Urothelium cell line (cell line): ENCODE results near the gene ORC2.
"Not testable (repeated sequence)": the region's sequence is repeated elsewhere in the genome, so short reads cannot be mapped to it uniquely, and the experiment has no call there.

ENCODE experiments used
- DNase-seq: peaks from one replicate; pipeline ENCODE4 v3.0.0; 2011; ENCODE audit warnings: low spot score, mixed read lengths
- FAIRE-seq: peaks from 2 replicates; lab custom pipeline; 2011; peaks lifted over from hg19 to GRCh38; lab: Jason Lieb, UNC

The ORC2 gene

DNA sequence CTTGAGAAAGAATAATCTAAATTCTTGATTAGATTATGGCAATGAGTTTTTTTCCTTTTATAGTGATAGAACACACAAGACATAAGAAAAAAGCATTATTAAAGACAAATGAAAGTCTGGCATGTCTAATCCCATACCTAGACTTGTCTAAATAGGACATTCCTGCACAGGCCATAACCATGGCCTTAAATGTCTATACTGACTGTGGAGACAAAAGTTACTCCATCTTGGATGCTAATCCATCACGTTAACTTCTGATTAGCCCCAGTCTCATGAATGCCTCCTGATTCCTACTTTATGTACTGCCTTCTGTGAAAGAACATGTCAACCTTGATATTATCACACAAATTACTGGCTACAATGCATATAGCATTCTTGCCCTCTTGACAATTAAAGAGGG is 23.6 kb downstream of the ORC2 start:
- FAIRE-seq (no peak), DNase-seq (no peak)

DNA sequence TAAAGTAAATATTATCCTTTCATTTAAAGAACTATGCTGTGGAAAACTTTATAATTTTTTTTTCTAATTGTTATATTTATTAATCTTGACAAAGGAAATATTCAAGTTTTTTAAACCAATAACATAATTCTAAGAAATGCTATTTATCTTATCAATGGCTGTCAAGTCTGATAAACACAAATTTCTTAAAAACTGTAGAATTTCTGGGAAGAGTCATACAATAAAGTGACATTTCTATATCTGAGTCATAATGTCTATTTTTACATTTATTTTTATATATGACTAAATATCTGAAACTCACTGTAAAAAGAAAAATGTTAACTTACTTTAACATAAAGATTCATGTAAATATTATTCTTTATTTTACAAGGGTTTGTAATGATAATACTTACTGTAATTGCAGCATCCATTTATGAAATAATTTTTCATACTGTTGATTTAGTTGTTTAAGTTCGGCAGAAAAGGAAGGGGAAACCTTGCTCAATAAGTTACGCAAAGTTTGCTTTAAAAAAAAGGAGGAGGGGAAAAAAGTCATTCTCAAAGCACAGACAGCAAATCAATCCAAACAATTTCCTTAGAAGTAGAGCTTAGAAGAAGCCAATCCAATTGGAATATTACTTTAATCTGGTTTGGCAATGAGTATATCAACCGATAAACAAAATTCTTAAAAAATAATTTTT is 32.4 kb downstream of the ORC2 start:
- DNase-seq (no peak), FAIRE-seq (no peak)

DNA sequence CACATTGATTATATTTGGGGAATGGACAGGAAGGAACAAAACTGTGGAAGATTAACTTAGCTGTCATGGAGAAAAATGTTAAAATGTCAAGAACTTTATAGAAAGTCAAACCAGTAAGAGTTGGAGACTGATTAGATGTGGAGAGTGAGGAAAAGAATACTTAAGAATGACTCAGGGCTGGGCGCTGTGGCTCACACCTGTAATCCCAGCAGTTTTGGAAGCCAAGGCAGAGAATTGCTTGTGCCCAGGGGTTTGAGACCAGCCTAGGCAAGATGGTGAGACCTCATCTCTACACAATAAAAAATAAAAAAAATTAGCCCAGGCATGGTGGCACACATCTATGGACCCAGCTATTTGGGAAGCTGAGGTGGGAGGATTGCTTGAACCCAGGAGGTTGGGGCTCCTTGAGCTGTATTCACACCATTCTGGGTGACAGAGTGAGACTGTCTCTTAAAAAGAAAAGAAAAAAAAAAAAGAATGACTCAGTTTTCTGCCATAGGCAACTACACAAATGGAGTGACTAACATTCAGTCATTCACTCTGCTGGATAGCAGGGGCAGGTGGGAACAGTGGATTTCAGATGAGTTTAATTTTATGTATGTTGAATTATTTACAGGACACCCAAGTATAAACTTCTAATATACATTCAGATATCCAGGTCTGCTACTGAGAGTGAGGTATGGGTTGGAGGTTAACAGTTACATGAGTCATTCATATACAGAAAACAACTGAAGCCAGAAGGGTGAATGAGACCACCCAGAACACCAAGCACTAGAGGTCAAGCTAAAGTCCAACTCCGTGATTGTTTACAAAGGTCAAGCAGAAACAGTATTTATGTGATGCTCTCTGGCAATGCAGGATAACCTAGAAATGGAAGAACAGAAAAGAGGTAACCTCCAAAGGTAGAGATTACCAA is 33.9 kb downstream of the ORC2 start:
- DNase-seq (no peak), FAIRE-seq (no peak)

DNA sequence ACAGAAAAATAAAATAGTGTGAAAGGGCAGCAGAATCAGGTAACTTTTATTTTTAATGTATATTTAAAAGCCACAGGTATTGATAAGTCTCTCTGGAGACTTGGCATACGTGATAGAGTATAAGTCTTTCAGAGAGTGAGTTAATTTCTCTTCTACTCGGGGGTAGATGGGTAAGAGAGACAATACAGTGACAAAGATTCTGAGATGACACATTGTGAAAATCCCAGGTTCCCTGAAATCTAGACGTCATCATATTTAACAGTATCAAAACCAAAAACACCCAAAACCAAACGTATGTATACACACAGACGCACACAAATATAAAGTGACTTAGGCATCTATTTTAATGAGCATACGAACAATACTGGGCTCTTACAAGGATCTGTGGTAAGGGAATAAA is 41.0 kb downstream of the ORC2 start:
- FAIRE-seq (no peak), DNase-seq (no peak)

DNA sequence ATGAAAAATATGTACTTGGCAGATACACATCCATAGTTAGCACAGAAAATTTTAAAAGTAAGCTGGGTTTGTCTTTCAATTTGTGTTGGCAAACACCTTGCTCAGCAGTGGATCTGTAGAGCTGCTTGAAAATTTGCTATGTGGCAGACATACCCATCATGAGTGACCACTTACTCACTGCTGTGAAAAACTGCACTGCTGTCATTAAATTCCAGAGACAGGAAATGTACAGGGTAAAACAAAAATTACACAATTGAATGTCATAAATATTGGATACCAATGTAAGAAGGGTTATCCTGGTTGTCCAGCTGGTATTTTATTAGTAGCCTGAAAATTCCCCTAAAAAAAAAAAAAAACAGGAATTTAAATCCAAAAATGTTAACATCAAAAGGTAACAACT is 49.8 kb downstream of the ORC2 start:
- FAIRE-seq = no peak
- no peak for DNase-seq

DNA sequence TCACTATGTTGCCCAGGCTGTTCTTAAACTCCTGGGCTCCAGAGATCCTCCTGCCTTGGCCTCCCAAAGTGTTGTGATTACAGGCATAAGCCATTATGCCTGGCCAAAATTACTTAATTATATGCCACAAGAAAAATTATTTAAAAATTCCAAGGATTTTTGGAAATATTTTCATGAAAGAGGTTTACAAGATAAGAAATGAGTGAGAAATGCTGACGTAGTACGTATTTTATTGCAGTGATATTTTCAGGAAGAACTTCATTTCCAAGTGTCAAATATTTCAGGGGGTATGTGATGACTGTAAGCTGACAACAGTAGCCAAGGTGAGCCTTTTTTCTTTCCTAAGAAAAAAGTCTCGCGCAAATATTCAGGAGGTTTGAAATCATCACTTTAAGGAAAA is 53.5 kb downstream of the ORC2 start:
- no peak for FAIRE-seq

DNA sequence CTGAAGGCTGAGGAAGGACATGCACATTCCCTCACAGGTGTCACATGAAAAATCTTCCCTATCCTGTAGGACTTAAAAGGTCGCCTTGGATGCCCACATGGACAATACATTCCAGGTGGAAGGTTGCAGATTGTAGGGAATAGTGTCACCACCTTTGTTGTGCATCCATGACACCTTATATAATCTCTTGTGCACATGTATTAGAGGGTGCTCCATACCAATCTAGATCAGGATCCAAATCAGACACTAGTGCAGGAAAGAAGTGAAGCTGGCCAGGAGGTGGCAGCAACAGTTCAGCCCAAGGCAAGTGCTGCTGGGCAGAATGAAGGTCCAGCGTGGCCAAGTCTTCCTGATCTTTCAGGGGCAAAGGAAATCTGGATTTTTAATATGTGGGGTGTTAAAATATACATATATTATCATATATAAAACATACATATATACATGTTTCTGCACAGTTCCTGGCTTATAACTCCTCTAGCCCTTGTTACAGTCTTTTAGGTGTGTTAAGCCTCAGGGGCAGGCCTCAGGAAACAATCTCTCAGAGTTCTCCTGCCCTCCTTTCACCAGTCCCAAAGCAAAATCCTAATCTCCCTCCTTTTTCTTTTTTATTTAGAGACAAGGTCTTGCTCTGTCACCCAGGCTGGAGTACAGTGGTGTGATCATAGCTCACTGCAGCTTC is 57.7 kb downstream of the ORC2 start:
- FAIRE-seq (peak; percentile 27), DNase-seq (peak; percentile 52)

More for the DNA sequence above, 53.5 kb downstream of the ORC2 start:
- no peak for DNase-seq

DNA sequence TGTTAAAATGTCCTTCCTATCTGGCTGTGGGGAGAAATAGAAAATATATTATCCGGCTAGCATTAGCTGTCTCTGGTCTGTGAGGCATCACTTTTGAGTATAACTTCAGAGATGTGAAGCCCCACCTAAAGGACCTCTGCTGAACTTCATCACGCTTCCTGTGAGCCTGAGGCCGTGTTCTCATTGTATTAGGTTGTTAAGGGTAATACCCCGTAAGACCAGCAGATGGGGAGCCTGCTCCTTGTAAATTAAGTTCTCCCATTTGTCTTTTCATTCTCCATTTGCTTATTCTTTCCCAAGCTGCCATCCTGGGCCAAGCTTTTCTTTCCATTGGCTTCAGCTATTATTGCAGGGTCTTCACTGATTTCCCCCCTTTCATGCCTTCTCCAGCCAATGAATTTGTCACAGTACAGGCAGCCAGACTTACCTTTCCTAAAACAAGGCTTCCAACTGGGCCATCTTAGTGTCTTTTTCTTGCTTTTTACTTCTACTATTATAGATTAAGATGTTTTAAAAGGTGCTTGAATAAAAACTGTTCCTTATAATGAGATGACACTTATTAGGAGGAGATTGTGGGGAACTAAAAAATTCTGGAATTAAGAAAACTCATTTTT is 61.9 kb downstream of the ORC2 start:
- no peak for FAIRE-seq
- DNase-seq = peak; percentile 82

DNA sequence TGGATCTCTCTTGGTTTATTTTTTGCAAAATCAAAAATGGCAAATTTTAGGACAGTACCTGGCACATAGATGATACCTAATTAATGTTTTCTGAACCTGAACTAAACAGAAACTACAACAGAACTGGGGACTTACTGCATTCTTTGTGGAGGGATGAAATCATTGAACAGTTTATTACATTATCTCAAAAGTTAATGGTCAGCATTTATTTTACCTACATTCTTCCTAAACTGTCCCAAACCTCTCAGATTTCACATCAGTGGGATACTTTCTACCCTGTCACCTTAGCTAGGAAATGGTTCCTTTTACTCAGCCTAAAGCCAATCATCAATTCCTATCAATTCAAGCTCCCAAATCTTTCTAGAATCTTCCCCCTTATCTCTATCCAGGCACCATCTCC is 64.0 kb downstream of the ORC2 start:
- DNase-seq (no peak), FAIRE-seq (no peak)

DNA sequence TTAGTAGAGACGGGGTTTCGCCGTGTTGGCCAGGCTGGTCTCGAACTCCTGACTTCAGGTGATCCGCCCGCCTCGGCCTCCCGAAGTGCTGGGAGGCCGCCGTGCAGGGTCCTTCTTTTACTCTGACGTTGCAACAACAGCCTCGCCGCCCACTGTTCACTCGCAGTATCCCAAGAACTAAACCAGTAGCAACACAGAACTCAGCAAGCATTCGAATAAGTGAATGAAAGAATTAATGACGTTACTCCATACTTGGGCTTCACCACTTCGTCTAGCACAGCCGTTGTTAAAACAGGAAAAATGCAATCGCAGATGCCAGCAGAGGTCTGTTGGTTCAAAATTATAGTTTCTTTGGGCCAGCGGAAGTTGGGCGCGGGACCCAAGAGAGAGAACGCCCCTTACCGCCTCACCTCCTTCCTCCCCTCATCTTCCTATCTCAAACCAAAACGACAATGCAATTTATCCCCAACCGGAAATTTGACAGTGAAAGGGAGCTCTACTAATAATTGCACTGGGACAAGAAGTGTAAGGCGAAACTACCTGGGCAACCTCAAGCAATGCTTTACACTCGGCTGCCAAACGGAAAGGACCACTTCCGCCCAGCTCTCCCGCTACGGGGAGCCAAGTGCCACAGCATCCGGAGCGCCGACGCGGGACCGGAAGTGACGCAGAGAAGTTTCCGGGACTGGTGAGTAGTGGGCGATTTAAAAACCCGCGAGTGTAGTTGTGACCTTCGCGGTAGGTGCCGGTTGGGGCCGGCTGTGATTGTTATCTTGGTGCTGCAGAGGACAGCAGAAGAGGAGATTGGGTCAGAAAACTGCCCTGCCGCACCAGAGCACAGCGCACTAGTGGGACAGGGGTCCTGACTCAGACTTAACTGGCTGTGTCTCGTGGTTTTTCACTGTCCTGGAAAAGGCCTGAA is 74.5 kb downstream of the ORC2 start, which contains the start of the genes NIF3L1 and PPIL3:
TSS of gene NIF3L1 (plus strand) at position 668 of the 922 bp plus-strand sequence. CDS start 2,573 bp downstream, outside the sequence.
TSS of gene PPIL3 (minus strand) at position 374 of the 922 bp plus-strand sequence. CDS start 1,462 bp downstream, outside the sequence.
- DNase-seq = peak; percentile 94
- peak; percentile 63 for FAIRE-seq

DNA sequence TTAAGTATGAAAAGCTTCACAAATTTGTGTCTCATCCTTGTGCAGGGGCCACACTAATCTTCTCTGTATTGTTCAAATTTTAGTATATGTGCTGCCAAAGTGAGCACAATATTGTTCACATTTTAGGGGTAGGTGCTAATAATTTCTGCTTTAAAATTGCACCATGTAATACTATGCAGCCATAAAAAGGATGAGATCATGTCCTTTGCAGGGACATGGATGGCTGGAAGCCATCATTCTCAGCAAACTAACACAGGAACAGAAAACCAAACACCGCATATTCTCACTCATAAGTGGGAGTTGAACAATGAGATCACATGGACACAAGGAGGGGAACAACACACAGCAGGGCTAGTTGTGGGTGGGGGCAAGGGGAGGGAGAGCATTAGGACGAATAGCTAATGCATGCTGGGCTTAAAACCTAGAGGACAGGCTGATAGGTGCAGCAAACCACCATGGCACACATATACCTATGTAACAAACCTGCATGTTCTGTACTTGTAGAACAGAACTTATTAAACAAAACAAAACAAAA is 81.7 kb downstream of the ORC2 start:
- not testable (repeated sequence) for FAIRE-seq, DNase-seq

DNA sequence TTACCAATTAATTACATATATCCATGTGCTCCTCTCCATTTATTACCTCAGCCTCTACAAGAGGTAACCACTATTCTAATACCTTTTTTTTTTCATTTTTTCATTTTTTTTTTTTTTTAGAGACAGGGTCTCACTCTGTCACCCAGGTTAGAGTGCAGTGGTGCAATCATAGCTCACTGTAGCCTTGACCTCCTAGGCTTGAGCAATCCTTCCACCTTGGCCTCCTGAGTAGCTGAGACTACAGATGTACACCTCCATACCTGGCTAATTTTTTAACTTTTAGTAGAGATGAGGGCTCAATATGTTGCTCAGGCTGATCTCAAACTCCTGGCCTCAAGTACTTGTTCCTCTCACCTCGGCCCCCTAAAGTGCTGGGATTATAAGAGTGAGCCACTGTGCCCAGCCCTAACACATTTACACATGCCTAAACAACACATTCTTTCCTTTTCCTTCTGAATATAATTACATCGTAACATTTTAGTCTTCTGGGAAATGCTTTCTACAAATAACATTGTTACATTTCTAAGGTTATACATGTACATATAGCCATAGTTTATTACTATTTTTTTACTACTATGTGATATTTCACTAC is 85.1 kb downstream of the ORC2 start:
- no peak for FAIRE-seq

DNA sequence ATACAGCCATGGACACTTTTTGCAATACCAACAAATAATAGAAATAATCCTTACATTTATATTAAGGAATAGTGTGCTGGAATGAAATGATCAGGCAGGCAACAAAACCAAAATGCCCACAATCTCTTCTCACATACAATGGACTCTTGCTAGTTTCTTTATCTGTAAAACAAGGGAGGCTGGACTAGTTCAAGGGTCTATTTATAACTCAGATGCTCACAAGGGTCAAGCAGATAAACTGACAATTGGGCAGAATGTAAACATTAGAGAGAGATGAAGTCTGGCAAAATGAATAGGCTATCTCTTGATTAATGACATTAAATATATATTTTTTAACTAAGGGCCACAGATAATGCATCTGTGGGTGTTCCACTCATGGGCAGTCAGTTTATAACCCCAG is 86.0 kb downstream of the ORC2 start:
- DNase-seq = no peak
- FAIRE-seq = no peak

More for the DNA sequence above, 85.1 kb downstream of the ORC2 start:
- DNase-seq = no peak

DNA sequence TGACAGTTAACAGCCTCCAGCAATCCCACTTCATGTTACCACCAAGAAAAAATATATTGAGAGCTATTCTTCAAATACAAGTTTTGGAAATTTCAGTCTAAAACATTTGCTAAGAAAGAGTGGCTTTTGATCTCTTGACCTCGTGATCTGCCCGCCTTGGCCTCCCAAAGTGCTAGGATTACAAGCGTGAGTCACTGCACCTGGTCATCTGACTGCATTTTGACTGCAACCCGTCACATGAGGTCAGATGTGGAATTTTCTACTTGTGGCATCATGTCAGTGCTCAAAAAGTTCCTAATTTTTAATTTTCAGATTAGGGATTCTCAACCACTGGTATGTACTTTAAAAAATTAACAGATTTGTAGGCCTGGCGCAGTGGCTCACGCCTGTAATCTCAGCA is 89.9 kb downstream of the ORC2 start:
- FAIRE-seq = no peak
- no peak for DNase-seq

DNA sequence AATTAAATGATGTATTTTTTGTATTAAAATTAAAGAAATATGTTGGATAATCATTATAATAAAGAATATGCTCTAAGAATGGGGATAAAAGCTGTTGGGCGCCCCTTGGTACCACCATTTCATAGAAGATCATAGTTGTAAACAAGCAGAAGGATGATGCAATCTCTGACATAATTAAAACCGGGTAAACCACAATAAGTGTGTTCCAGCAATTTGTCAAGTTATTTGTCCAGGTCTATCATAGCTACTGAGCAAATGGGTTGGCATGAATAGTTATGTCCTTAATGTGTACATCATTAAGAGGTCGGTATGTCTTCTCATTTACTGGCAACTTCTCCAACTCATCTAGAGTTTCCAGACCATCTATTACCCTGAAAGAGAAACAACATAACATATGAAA is 92.3 kb downstream of the ORC2 start:
- no peak for DNase-seq
- no peak for FAIRE-seq

DNA sequence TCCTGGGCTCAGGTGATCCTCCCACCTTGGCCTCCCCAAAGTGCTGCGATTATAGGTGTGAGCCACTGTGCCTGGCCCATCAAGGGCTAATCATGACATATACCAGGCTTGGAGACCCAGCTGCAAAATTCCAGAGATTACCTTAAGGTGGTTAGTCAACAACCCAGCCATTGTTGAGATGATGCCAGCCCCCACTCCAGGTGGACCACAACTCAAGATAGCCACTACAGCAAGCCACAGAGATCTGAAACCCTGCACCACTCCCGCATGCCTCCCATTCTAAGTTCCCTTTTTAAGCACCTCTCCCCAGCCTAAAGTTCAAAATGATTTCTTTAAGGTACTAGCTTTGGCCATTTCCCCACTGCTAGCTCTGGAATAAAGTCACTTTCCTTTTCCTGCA is 94.4 kb downstream of the ORC2 start:
- FAIRE-seq (no peak), DNase-seq (no peak)

DNA sequence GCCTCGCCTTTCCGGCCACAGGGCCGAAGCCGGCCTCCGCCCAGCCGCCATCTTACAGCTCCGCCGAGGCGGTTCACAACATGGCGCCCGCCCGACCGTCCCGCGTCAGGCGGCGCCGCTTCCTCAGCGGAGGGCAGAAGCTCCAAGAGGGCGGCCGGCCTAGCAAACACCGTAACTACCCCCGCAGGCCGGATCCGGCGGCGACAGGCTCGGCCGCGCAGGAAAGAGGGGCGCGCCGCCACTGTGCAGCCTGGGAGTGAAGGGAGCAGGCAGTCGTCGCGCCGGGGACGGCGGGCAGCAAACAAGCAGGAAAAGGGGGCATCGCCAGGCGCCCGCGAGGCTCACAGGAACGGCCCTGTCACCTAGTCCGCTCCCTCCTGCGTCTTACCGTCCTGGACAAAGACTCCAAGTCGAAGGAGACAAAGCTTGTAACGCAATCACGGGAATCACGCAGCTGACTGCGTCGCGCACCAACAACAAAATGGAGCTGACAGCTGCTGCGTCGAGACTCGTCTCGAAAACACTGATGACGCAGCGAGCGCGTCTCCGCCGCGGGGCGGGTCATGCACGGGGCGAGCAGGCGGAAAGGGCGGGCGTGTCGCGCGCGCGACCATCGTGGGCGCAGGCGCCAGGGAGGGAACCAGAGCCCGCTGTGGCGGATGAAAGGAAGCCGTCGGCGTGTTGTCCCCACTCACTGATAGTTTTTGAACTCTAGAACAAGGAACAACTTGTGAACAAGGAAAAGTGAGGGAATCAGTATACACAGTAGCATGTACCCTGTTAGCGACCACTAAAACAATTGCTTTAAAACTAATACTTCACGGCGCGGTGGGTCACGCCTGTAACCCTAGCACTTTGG is 99.1 kb downstream of the ORC2 start, which contains the start of gene CLK1:
TSS of gene CLK1 (minus strand) at position 483 of the 859 bp plus-strand sequence. CDS start 2,796 bp downstream, outside the sequence.
- DNase-seq (peak; percentile 96), FAIRE-seq (peak; percentile 84)

DNA sequence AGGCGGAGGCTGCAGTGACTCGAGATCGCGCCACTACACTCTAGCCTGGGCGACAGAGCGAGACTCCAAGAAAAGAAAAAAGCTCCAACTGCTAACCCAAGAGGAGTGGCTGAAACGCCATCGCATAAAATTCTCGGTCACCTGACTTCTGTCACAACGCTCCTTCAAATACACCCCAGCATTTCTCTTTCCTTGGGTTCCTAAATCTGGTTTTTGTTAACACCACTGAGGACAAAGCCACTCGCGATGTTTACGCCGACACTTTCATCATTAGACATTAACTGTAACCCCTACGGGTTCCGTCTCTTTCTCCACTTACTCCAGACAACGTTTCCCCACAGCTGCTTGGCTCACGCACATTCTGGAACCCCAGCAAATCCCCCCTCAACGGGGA is 99.7 kb downstream of the ORC2 start:
- DNase-seq (no peak), FAIRE-seq (no peak)
